Vagina (tissue), 2 donors: ENCODE data around the gene PSMB3. TPM values are rescaled to one million over a fixed set of nuclear protein-coding genes. Genes with fewer than 3 reads are reported as not detected.

Experiments used
- DNase-seq, 2 donors: peaks; one replicate each; pipeline ENCODE4 v3.0.0-alpha.2; 2017; ENCODE audit errors: extremely low spot score in 2 of 2
- H3K27ac ChIP-seq: fragments of 200-600 bp; sonication (generic); one replicate; pipeline ENCODE4 v1.5.1; 2019
- H3K27me3 ChIP-seq: fragments of 200-600 bp; sonication (generic); one replicate; pipeline ENCODE4 v1.5.1; 2019
- H3K36me3 ChIP-seq, 2 donors: fragments of 200-600 bp; sonication (generic); one replicate each; pipeline ENCODE4 v1.5.1; 2017 to 2019
- H3K4me1 ChIP-seq: fragments of 200-600 bp; sonication (generic); one replicate; pipeline ENCODE4 v1.5.1; 2019
- H3K4me3 ChIP-seq, 2 donors: fragments of 200-600 bp; sonication (generic); 1 replicate in 1 of 2; 2 replicates in 1 of 2; pipeline ENCODE4 v1.5.1; 2016 to 2019
- H3K9me3 ChIP-seq: fragments of 200-600 bp; sonication (generic); one replicate; pipeline ENCODE4 v1.5.1; 2019
- CTCF ChIP-seq, 3 experiments: fragments of 450-650 bp in 2 of 3; fragments of 200-600 bp in 1 of 3; sonication (generic) in 1 of 3; IDR thresholded peaks; one replicate each; pipeline ENCODE4 v1.5.1; 2017 to 2019; ENCODE audit warnings: antibody characterized with exemption in 3 of 3, mild to moderate bottlenecking in 2 of 3, moderate library complexity in 2 of 3
- POLR2A ChIP-seq, 2 donors: fragments of 450-650 bp; IDR thresholded peaks; one replicate each; pipeline ENCODE4 v1.6.1; 2017; ENCODE audit warnings: antibody characterized with exemption in 2 of 2, mild to moderate bottlenecking in 2 of 2, moderate library complexity in 2 of 2
- POLR2AphosphoS5 ChIP-seq, 2 donors: sonication (generic); formaldehyde crosslinking; IDR thresholded peaks; one replicate each; pipeline ENCODE4 v1.9.0; 2017; ENCODE audit warnings: antibody characterized with exemption in 2 of 2, mild to moderate bottlenecking in 2 of 2, low read depth in 1 of 2; ENCODE audit not compliant: insufficient read depth in 1 of 2
- intact Hi-C: fragments of 100-400 bp; cut with DNase I; formaldehyde crosslinking; loops from one replicate; pipeline ENCODE4 v1.15.1; 2023
- total RNA-seq: library from RNA; depleted of rRNA; stranded (reverse); fragments of >200 nt; gene quantifications from one replicate; pipeline ENCODE4 v1.2.3, GENCODE V29; 2016

Gene PSMB3
- total RNA-seq, 1 donor from 2014 or later = 193 TPM

GRCh38 chr17:38709864-38710603, 42.5 kb upstream of the PSMB3 start:
- Histone ChIP-seq H3K9me3 (no peaks in the 10 kb centered on the region), H3K27me3 (no peaks in the 10 kb centered on the region), H3K4me1 (peaks cover 28% of the 10 kb centered on the region), H3K27ac (no peak overlapping the region), H3K36me3 (peaks cover 0 to 23% of the 10 kb centered on the region in 2 donors), H3K4me3 (no peak overlapping the region)
- intact Hi-C loops = no loop called here
- TF ChIP-seq POLR2A (IDR thresholded peaks at IDR 0.05) = no peak
- TF ChIP-seq CTCF (IDR thresholded peaks at IDR 0.05) = no peak
- TF ChIP-seq POLR2AphosphoS5 (IDR thresholded peaks at IDR 0.05; ENCODE audit: insufficient read depth in 1 of 2, low read depth in 1 of 2) = no peak
- no peak for DNase-seq

GRCh38 chr17:38710604-38710962, 42.0 kb upstream of the PSMB3 start:
- peaks cover 0 to 24% of the 10 kb centered on the region in 2 donors for H3K36me3 ChIP-seq

GRCh38 chr17:38710985-38711384, 41.6 kb upstream of the PSMB3 start:
- no peaks in the 10 kb centered on the region for H3K9me3 ChIP-seq
- DNase-seq = no peak
- H3K4me1 ChIP-seq = peaks cover 28% of the 10 kb centered on the region
- intact Hi-C loops = no loop called here
- no peaks in the 10 kb centered on the region for H3K27me3 ChIP-seq
- peaks cover 0 to 29% of the 10 kb centered on the region in 2 donors for H3K36me3 ChIP-seq
- no peak overlapping the region for H3K4me3 ChIP-seq
- no peak overlapping the region for H3K27ac ChIP-seq
- TF ChIP-seq POLR2AphosphoS5 (IDR thresholded peaks at IDR 0.05; ENCODE audit: insufficient read depth in 1 of 2, low read depth in 1 of 2) (no peak), CTCF (IDR thresholded peaks at IDR 0.05) (no peak), POLR2A (IDR thresholded peaks at IDR 0.05) (no peak)

More at GRCh38 chr17:38710604-38710962, 42.0 kb upstream of the PSMB3 start:
- TF ChIP-seq CTCF (IDR thresholded peaks at IDR 0.05) (no peak), POLR2A (IDR thresholded peaks at IDR 0.05) (no peak), POLR2AphosphoS5 (IDR thresholded peaks at IDR 0.05; ENCODE audit: insufficient read depth in 1 of 2, low read depth in 1 of 2) (no peak)
- intact Hi-C loops = no loop called here
- Histone ChIP-seq H3K4me1 (peaks cover 28% of the 10 kb centered on the region), H3K27me3 (no peaks in the 10 kb centered on the region), H3K4me3 (no peak overlapping the region), H3K27ac (no peak overlapping the region), H3K9me3 (no peaks in the 10 kb centered on the region)
- no peak for DNase-seq

GRCh38 chr17:38711792-38712571, 40.6 kb upstream of the PSMB3 start:
- TF ChIP-seq POLR2AphosphoS5 (IDR thresholded peaks at IDR 0.05; ENCODE audit: insufficient read depth in 1 of 2, low read depth in 1 of 2) (no peak), POLR2A (IDR thresholded peaks at IDR 0.05) (no peak), CTCF (IDR thresholded peaks at IDR 0.05) (no peak)
- H3K36me3 ChIP-seq = peaks cover 0 to 35% of the 10 kb centered on the region in 2 donors
- peaks cover 20% of the 10 kb centered on the region for H3K4me1 ChIP-seq

More at GRCh38 chr17:38711792-38712571, 40.6 kb upstream of the PSMB3 start:
- Histone ChIP-seq H3K4me3 (no peak overlapping the region), H3K27me3 (no peaks in the 10 kb centered on the region), H3K9me3 (no peaks in the 10 kb centered on the region), H3K27ac (no peak overlapping the region)
- no peak for DNase-seq
- intact Hi-C loops = no loop called here
